K562 (cell line): ENCODE results near the gene IPO5. TPM values are rescaled to one million over a fixed set of nuclear protein-coding genes. Genes with fewer than 3 reads are reported as not detected.
"Not testable (repeated sequence)": the region's sequence is repeated elsewhere in the genome, so short reads cannot be mapped to it uniquely, and the experiment has no call there.

ENCODE experiments used
- ATAC-seq: fragments of 200-7000 bp; cut with Tn5 transposase; 3 replicates; pipeline ENCODE4 v1.9.1; 2020; ENCODE audit warnings: moderate library complexity
- BruUV-seq: library from RNA; stranded (reverse); fragments of 400-500 nt; replicated peaks from 2 replicates; lab custom pipeline; 2021; lab: Mats Ljungman, UMichigan
- CTCF ChIA-PET: fragments of 300-600 bp; formaldehyde crosslinking; extraction: SDS; loops from one replicate; lab custom pipeline; 2021; ENCODE audit warnings: low intra/inter-chr PET ratio; lab: Yijun Ruan, JAX
- POLR2A ChIA-PET: fragments of 300-600, 350-650 bp; sonication (Branson Sonifier 250); formaldehyde crosslinking; extraction: SDS; loops from one replicate; lab custom pipeline; 2021; ENCODE audit warnings: antibody characterized with exemption, inconsistent platforms; lab: Yijun Ruan, JAX
- DNase-seq, 4 experiments: peaks; one replicate each; pipeline versions ENCODE4 v3.0.0 to v3.0.0-alpha.2; 2011 to 2018; ENCODE audit warnings: low spot score in 3 of 4, mixed read lengths in 3 of 4; ENCODE audit errors: extremely low read depth in 1 of 4
- FAIRE-seq: peaks from 2 replicates; lab custom pipeline; 2011; peaks lifted over from hg19 to GRCh38; lab: Jason Lieb, UNC
- H2AFZ ChIP-seq: 2 replicates; pipeline ENCODE4 v1.6.0; 2011; ENCODE audit warnings: low read depth, low read length, control low read depth, inconsistent platforms
- H3K27ac ChIP-seq: fragments of 200-600 bp; 3 replicates; pipeline ENCODE4 v1.8.0; 2011; ENCODE audit warnings: low read depth, mild to moderate bottlenecking, control low read depth, inconsistent platforms, low read length, moderate library complexity, mixed read lengths; ENCODE audit errors: extremely low read depth
- H3K27me3 ChIP-seq, 2 experiments: fragments of 300-600 bp in 1 of 2; 2 replicates in 1 of 2; 3 replicates in 1 of 2; pipeline versions ENCODE4 v1.6.0 to v1.8.0; 2011; ENCODE audit warnings: inconsistent platforms in 2 of 2, low read length in 2 of 2, mild to moderate bottlenecking in 1 of 2, mixed read lengths in 1 of 2, moderate library complexity in 1 of 2; ENCODE audit not compliant: control insufficient read depth in 2 of 2, insufficient read depth in 2 of 2
- H3K36me3 ChIP-seq: fragments of 300-600 bp; 3 replicates; pipeline ENCODE4 v1.8.0; 2011; ENCODE audit warnings: mild to moderate bottlenecking, low read length, inconsistent platforms; ENCODE audit not compliant: control insufficient read depth, insufficient read depth
- H3K4me1 ChIP-seq, 2 experiments: fragments of 200-600 bp in 1 of 2; replicated peaks in 1 of 2; 2 replicates in 1 of 2; 3 replicates in 1 of 2; pipeline versions ENCODE4 v1.5.1 to v1.8.0; 2011; ENCODE audit warnings: inconsistent platforms in 2 of 2, low read length in 2 of 2, mild to moderate bottlenecking in 1 of 2, mixed read lengths in 1 of 2, moderate library complexity in 1 of 2; ENCODE audit not compliant: control insufficient read depth in 2 of 2, insufficient read depth in 2 of 2
- H3K4me2 ChIP-seq: 2 replicates; pipeline ENCODE4 v1.6.1; 2011; ENCODE audit warnings: low read length, control low read depth, inconsistent platforms, mixed read lengths; ENCODE audit not compliant: insufficient read depth
- H3K4me3 ChIP-seq: fragments of 200-600 bp; sonication (generic), shearing (Covaris generic); 2 replicates; pipeline ENCODE4 v1.5.1; 2016; ENCODE audit warnings: control low read depth, inconsistent platforms
- H3K79me2 ChIP-seq: fragments of 200-600 bp; 3 replicates; pipeline ENCODE4 v1.8.0; 2011; ENCODE audit warnings: low read length, inconsistent platforms; ENCODE audit not compliant: control insufficient read depth, insufficient read depth
- H3K9ac ChIP-seq, 2 experiments: 2 replicates each; pipeline versions ENCODE4 v1.6.0 to v1.6.1; 2011; ENCODE audit warnings: low read depth in 2 of 2, low read length in 2 of 2, control low read depth in 1 of 2, inconsistent platforms in 1 of 2, mild to moderate bottlenecking in 1 of 2, mixed read lengths in 1 of 2; ENCODE audit not compliant: insufficient read depth in 1 of 2
- H3K9me1 ChIP-seq: one replicate; pipeline ENCODE4 v1.6.0; 2011; ENCODE audit warnings: inconsistent platforms, mild to moderate bottlenecking, low read length, moderate library complexity; ENCODE audit not compliant: control insufficient read depth, insufficient read depth
- H3K9me3 ChIP-seq: replicated peaks from 2 replicates; pipeline ENCODE4 v1.5.1; 2011; ENCODE audit warnings: low read depth, low read length, inconsistent platforms; ENCODE audit not compliant: control insufficient read depth, insufficient read depth
- H4K20me1 ChIP-seq: replicated peaks from 2 replicates; pipeline ENCODE4 v1.6.1; 2011; ENCODE audit warnings: low read length, inconsistent platforms, mixed read lengths; ENCODE audit not compliant: control insufficient read depth, insufficient read depth
- CGGBP1 ChIP-seq: fragments of 250-450 bp; sonication (Bioruptor Pico); IDR thresholded peaks from 2 replicates; pipeline ENCODE4 v1.9.0; 2021; ENCODE audit warnings: mild to moderate bottlenecking
- MCM3 ChIP-seq: fragments of 450-650 bp; IDR thresholded peaks from 2 replicates; pipeline ENCODE4 v1.6.1; 2016
- NFE2L1 ChIP-seq: fragments of 450-650 bp; IDR thresholded peaks from 2 replicates; pipeline ENCODE4 v1.6.1; 2016; ENCODE audit warnings: missing genetic modification characterization, low read depth, mild to moderate bottlenecking, missing compliant biosample characterization, moderate library complexity, borderline replicate concordance
- TOE1 ChIP-seq, 2 experiments: fragments of 450-650 bp in 1 of 2; sonication (generic) in 1 of 2; formaldehyde crosslinking in 1 of 2; IDR thresholded peaks; 2 replicates each; pipeline versions ENCODE4 v1.7.1 to v1.8.0; 2016 to 2022; ENCODE audit warnings: borderline replicate concordance in 2 of 2, mild to moderate bottlenecking in 2 of 2, antibody characterized with exemption in 1 of 2, inconsistent platforms in 1 of 2, low read depth in 1 of 2, missing genetic modification reagents in 1 of 2, moderate library complexity in 1 of 2
- ZSCAN29 ChIP-seq: fragments of 450-650 bp; IDR thresholded peaks from 2 replicates; pipeline ENCODE4 v1.6.1; 2017
- WGBS: fragments of 100-300 bp; shearing (Covaris generic); methylation state at CpG from one replicate; pipeline ENCODE4 v1.1.6; 2016; ENCODE audit warnings: low coverage, mixed read lengths; ENCODE audit not compliant: insufficient coverage; ENCODE audit errors: missing lambda C conversion rate; 5-methylcytosine and 5-hydroxymethylcytosine counted together
- in situ Hi-C: fragments of 300-500 bp; cut with MboI; formaldehyde crosslinking; loops from 4 replicates; pipeline ENCODE4 v1.15.0; 2018; ENCODE audit warnings: inconsistent platforms, mixed read lengths
- intact Hi-C: fragments of 100-400 bp; cut with micrococcal nuclease; formaldehyde crosslinking; loops from 2 replicates; pipeline ENCODE4 v1.14.2; 2022
- polyA plus RNA-seq, 8 experiments: library from polyadenylated mRNA; depleted of rRNA in 4 of 8; stranded (reverse) in 5 of 8; unstranded in 3 of 8; fragments of >200 nt; fragmentation: Nextera tagmentation in 2 of 8; fragmentation: Illumina TruSeq in 1 of 8; extraction: Ambion mirVana in 2 of 8; extraction: Trizol in 1 of 8; gene quantifications; 2 replicates each; pipeline versions ENCODE4 v1.2.1 to v1.2.3, GENCODE V29; 2011 to 2014; ENCODE audit warnings: inconsistent platforms in 1 of 8, missing spikeins in 1 of 8
- total RNA-seq, 7 experiments: library from RNA; depleted of rRNA in 6 of 7; stranded (reverse); fragments of >200 nt in 6 of 7; fragmentation: Illumina TruSeq in 2 of 7; extraction: Trizol in 2 of 7; gene quantifications; 2 replicates each; pipeline versions ENCODE4 v1.2.1 to v1.2.3, GENCODE V29; 2011 to 2021; ENCODE audit warnings: low replicate concordance in 1 of 7

The IPO5 gene
- total and polyA plus RNA-seq, 9 of the 15 experiments (the other 6 are each of a cell fraction or from before 2014, with no cell fraction given), result 45.8 to 206 (median 134) TPM

GRCh38 chr13:98041081-98041820 is 87.8 kb downstream of the IPO5 start:
- Histone ChIP-seq H4K20me1 (no peaks in the 10 kb centered on the region), H3K79me2 (no peaks in the 10 kb centered on the region), H3K4me3 (no peak overlapping the region), H3K9me3 (no peaks in the 10 kb centered on the region), H3K9ac (no peak overlapping the region), H2AFZ (no peak overlapping the region), H3K4me1 (no peaks in the 10 kb centered on the region; a peak in 1 of 5 replicates), H3K27me3 (peaks cover 3 to 26% of the 10 kb centered on the region in 2 experiments; a peak in 3 of 5 replicates), H3K27ac (no peak overlapping the region), H3K36me3 (no peaks in the 10 kb centered on the region), H3K9me1 (no peaks in the 10 kb centered on the region), H3K4me2 (no peak overlapping the region)
- intact Hi-C loops (no loop called here), in situ Hi-C loops (no loop called here)
- ChIA-PET CTCF (no interaction called here), POLR2A (no interaction called here)
- no peak for FAIRE-seq
- no peak for DNase-seq
- no peak for ATAC-seq
- 0% methylated on average over 5 of the region's 5 CpGs for WGBS
- TF ChIP-seq NFE2L1, result no peak
- TF ChIP-seq, all 486 proteins: peak for 0
- BruUV-seq, result no TSS peak

- DNase-seq (no peak), ATAC-seq (no peak), FAIRE-seq (no peak)
- Histone ChIP-seq H3K9me1 (no peaks in the 10 kb centered on the region), H3K79me2 (no peaks in the 10 kb centered on the region), H4K20me1 (no peaks in the 10 kb centered on the region), H3K4me2 (no peak overlapping the region), H3K27ac (no peak overlapping the region), H3K9me3 (no peaks in the 10 kb centered on the region), H3K9ac (no peak overlapping the region), H3K4me3 (no peak overlapping the region), H3K4me1 (no peaks in the 10 kb centered on the region; a peak in 1 of 5 replicates)
- intact Hi-C loops (no loop called here), in situ Hi-C loops (no loop called here)
- ChIA-PET POLR2A (no interaction called here), CTCF (no interaction called here)
- 0% methylated on average over 7 of the region's 10 CpGs for WGBS
- BruUV-seq, result no TSS peak
- TF ChIP-seq MCM3 (no peak), CGGBP1 (CRISPR knock-in tag) (no peak), TOE1 (IDR thresholded peaks at IDR 0.05; ENCODE audit: borderline replicate concordance) (no peak), TOE1 (CRISPR knock-in tag; IDR thresholded peaks at IDR 0.05; ENCODE audit: borderline replicate concordance, low read depth) (no peak), ZSCAN29 (no peak)
- TF ChIP-seq, all 486 proteins: peak for 0
- Histone ChIP-seq H2AFZ (no peak overlapping the region), H3K27me3 (peaks cover 3 to 16% of the 10 kb centered on the region in 2 experiments; a peak in 2 of 5 replicates), H3K36me3 (no peaks in the 10 kb centered on the region)
These were observed 90.8 kb downstream of the IPO5 start for GRCh38 chr13:98044301-98044700.

GRCh38 chr13:98047785-98048184 is 94.3 kb downstream of the IPO5 start:
- H3K27me3 ChIP-seq, result peaks cover 3 to 23% of the 10 kb centered on the region in 2 experiments; a peak in 2 of 5 replicates
- H3K4me3 ChIP-seq, H2AFZ ChIP-seq, intact Hi-C loops, in situ Hi-C loops, H3K27ac ChIP-seq, DNase-seq, ATAC-seq, H3K9me1 ChIP-seq, BruUV-seq, H3K36me3 ChIP-seq, FAIRE-seq, H3K9me3 ChIP-seq, H3K4me1 ChIP-seq, H4K20me1 ChIP-seq, H3K9ac ChIP-seq, POLR2A ChIA-PET, H3K4me2 ChIP-seq, CTCF ChIA-PET, H3K79me2 ChIP-seq: not testable (repeated sequence)
- 1% methylated on average over 8 of the region's 12 CpGs for WGBS
